HG03520 (cell line): Measurements from ENCODE around the gene SAMD8.

ENCODE experiments used
- ATAC-seq: cut with Tn5 transposase; IDR thresholded peaks from one replicate; pipeline ENCODE4 v1.9.1; 2021; ENCODE audit warnings: mild to moderate bottlenecking, moderate library complexity; ENCODE audit not compliant: unreplicated experiment

Gene SAMD8

GRCh38 chr10:75111365-75111906 is at the start of gene SAMD8:
TSS of gene SAMD8 (plus strand) at chr10:75111656. CDS start at chr10:75150529, 38,873 bp downstream.
- peak; percentile 78 for ATAC-seq

GRCh38 chr10:75061709-75062505 is 49.5 kb upstream of the SAMD8 start:
- ATAC-seq, result no peak

- ATAC-seq, result no peak
Measured at GRCh38 chr10:75062506-75063299, 48.8 kb upstream of the SAMD8 start.

GRCh38 chr10:75063461-75064230 is 47.8 kb upstream of the SAMD8 start:
- ATAC-seq, result no peak

- ATAC-seq, result no peak
Measured at GRCh38 chr10:75065076-75065475, 46.4 kb upstream of the SAMD8 start.

- no peak for ATAC-seq
Measured at GRCh38 chr10:75066271-75066670, 45.2 kb upstream of the SAMD8 start.

GRCh38 chr10:75067272-75067671 is 44.2 kb upstream of the SAMD8 start:
- no peak for ATAC-seq

GRCh38 chr10:75068523-75068922 is 42.9 kb upstream of the SAMD8 start:
- ATAC-seq, result no peak

GRCh38 chr10:75070476-75070875 is 41.0 kb upstream of the SAMD8 start:
- ATAC-seq, result no peak

GRCh38 chr10:75070961-75071428 is 40.5 kb upstream of the SAMD8 start:
- ATAC-seq, result no peak

- ATAC-seq, result no peak
Measured at GRCh38 chr10:75071756-75072155, 39.7 kb upstream of the SAMD8 start.

- ATAC-seq, result no peak
Measured at GRCh38 chr10:75072727-75073126, 38.7 kb upstream of the SAMD8 start.

- ATAC-seq, result no peak
Measured at GRCh38 chr10:75073442-75073841, 38.0 kb upstream of the SAMD8 start.

- no peak for ATAC-seq
Measured at GRCh38 chr10:75074711-75075445, 36.6 kb upstream of the SAMD8 start.

GRCh38 chr10:75076348-75076747 is 35.1 kb upstream of the SAMD8 start:
- ATAC-seq, result no peak

- ATAC-seq, result no peak
Measured at GRCh38 chr10:75079436-75080083, 31.9 kb upstream of the SAMD8 start.

- ATAC-seq, result no peak
Measured at GRCh38 chr10:75080554-75080953, 30.9 kb upstream of the SAMD8 start.

GRCh38 chr10:75081379-75081778 is 30.1 kb upstream of the SAMD8 start:
- no peak for ATAC-seq

GRCh38 chr10:75083972-75084833 is 27.3 kb upstream of the SAMD8 start:
- no peak for ATAC-seq
